Uterus (tissue), 2 donors: ENCODE measurements around the gene AK4.

Experiments used
- POLR2A ChIP-seq, 2 donors: fragments of 450-650 bp; IDR thresholded peaks; one replicate each; pipeline ENCODE4 v1.6.1; 2016; ENCODE audit warnings: antibody characterized with exemption in 2 of 2, mild to moderate bottlenecking in 1 of 2, moderate library complexity in 1 of 2
- TF ChIP-seq, protein P1 (sequence below), 4 experiments: fragments of 200-600 bp in 2 of 4; fragments of 450-650 bp in 2 of 4; sonication (generic) in 2 of 4; IDR thresholded peaks; one replicate each; pipeline ENCODE4 v1.5.1; 2016 to 2019; ENCODE audit warnings: antibody characterized with exemption in 4 of 4, mild to moderate bottlenecking in 2 of 4, moderate library complexity in 1 of 4

DNA sequence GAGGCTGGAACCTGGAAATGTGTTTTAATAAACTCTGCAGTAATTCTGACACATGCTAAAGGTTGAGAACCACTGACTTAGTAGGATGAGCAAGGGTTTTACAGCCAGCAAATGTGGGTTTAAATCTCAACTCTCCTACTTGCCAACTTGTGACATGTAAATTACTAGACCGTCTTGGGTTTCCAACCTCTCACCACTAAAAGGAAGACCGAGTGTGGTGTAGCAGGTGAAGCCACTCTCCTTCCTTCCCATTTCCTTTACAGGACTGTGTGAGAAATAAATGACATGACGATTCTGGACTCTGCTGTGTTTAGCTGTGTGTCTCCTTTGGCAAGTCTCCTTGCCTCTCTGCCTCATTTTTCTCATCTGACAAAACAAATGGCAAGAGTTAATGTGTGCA lies 111.8 kb downstream of the AK4 start:
- TF ChIP-seq, protein P1, sequence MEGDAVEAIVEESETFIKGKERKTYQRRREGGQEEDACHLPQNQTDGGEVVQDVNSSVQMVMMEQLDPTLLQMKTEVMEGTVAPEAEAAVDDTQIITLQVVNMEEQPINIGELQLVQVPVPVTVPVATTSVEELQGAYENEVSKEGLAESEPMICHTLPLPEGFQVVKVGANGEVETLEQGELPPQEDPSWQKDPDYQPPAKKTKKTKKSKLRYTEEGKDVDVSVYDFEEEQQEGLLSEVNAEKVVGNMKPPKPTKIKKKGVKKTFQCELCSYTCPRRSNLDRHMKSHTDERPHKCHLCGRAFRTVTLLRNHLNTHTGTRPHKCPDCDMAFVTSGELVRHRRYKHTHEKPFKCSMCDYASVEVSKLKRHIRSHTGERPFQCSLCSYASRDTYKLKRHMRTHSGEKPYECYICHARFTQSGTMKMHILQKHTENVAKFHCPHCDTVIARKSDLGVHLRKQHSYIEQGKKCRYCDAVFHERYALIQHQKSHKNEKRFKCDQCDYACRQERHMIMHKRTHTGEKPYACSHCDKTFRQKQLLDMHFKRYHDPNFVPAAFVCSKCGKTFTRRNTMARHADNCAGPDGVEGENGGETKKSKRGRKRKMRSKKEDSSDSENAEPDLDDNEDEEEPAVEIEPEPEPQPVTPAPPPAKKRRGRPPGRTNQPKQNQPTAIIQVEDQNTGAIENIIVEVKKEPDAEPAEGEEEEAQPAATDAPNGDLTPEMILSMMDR (IDR thresholded peaks at IDR 0.05): no peak
- no peak for TF ChIP-seq POLR2A (IDR thresholded peaks at IDR 0.05)
